ENCODE data around the gene UCMA.

GRCh38 chr10:13173616-13174015 is 60.6 kb downstream of the UCMA start:
- TF ChIP-seq POLR2A (IDR thresholded peaks at IDR 0.05) = no peak
- no peak for TF ChIP-seq CTCF (IDR thresholded peaks at IDR 0.05)
